ENCODE measurements around the gene TCEA2.

TCEA2 gene

GRCh38 chr20:64080013-64080812 is 17.2 kb downstream of the TCEA2 start, which contains the start of gene OPRL1:
Gene OPRL1, plus strand, starts transcription at chr20:64080082. Its CDS starts 12,639 bp downstream, at chr20:64092721.
- Histone ChIP-seq H3K27me3 (replicated peaks; ENCODE audit: control insufficient read depth, insufficient read depth, low read length, poor library complexity, severe bottlenecking) (no peaks in the 10 kb centered on the region), H3K4me1 (ENCODE audit: control insufficient read depth, insufficient read depth, low read length, poor library complexity, severe bottlenecking) (peaks cover 51% of the 10 kb centered on the region), H3K27ac (ENCODE audit: insufficient read depth, low read length, poor library complexity, severe bottlenecking) (peak within 1 kb of the TSS; percentile 82), H3K36me3 (ENCODE audit: control insufficient read depth, insufficient read depth, low read length) (peaks cover 11% of the 10 kb centered on the region), H3K4me3 (ENCODE audit: insufficient read depth, low read depth, low read length, poor library complexity, severe bottlenecking) (peak within 1 kb of the TSS; percentile 85), H3K9me3 (ENCODE audit: control insufficient read depth, low read length) (no peaks in the 10 kb centered on the region)
- peak; percentile 57 to 65 (median 60) for DNase-seq

- peaks cover 4% of the 10 kb centered on the region for H3K36me3 ChIP-seq (ENCODE audit: control insufficient read depth, insufficient read depth, low read length)
- peak overlapping the region; percentile 82 for H3K27ac ChIP-seq (ENCODE audit: insufficient read depth, low read length, poor library complexity, severe bottlenecking)
- peaks cover 51% of the 10 kb centered on the region for H3K4me1 ChIP-seq (ENCODE audit: control insufficient read depth, insufficient read depth, low read length, poor library complexity, severe bottlenecking)
- no peaks in the 10 kb centered on the region for H3K9me3 ChIP-seq (ENCODE audit: control insufficient read depth, low read length)
- no peaks in the 10 kb centered on the region for H3K27me3 ChIP-seq (replicated peaks; ENCODE audit: control insufficient read depth, insufficient read depth, low read length, poor library complexity, severe bottlenecking)
- H3K4me3 ChIP-seq (ENCODE audit: insufficient read depth, low read depth, low read length, poor library complexity, severe bottlenecking), result no peak overlapping the region
- DNase-seq, result no peak
Measured at GRCh38 chr20:64080813-64081623, 18.0 kb downstream of the TCEA2 start.

- Histone ChIP-seq H3K27ac (ENCODE audit: insufficient read depth, low read length, poor library complexity, severe bottlenecking) (no peak overlapping the region), H3K36me3 (ENCODE audit: control insufficient read depth, insufficient read depth, low read length) (no peaks in the 10 kb centered on the region), H3K4me3 (ENCODE audit: insufficient read depth, low read depth, low read length, poor library complexity, severe bottlenecking) (no peak overlapping the region), H3K9me3 (ENCODE audit: control insufficient read depth, low read length) (no peaks in the 10 kb centered on the region), H3K27me3 (replicated peaks; ENCODE audit: control insufficient read depth, insufficient read depth, low read length, poor library complexity, severe bottlenecking) (no peaks in the 10 kb centered on the region), H3K4me1 (ENCODE audit: control insufficient read depth, insufficient read depth, low read length, poor library complexity, severe bottlenecking) (peaks cover 47% of the 10 kb centered on the region)
- DNase-seq, result no peak
Measured at GRCh38 chr20:64081624-64081964, 18.6 kb downstream of the TCEA2 start.

- Histone ChIP-seq H3K27me3 (replicated peaks; ENCODE audit: control insufficient read depth, insufficient read depth, low read length, poor library complexity, severe bottlenecking) (no peaks in the 10 kb centered on the region), H3K4me3 (ENCODE audit: insufficient read depth, low read depth, low read length, poor library complexity, severe bottlenecking) (no peak overlapping the region), H3K36me3 (ENCODE audit: control insufficient read depth, insufficient read depth, low read length) (no peaks in the 10 kb centered on the region), H3K9me3 (ENCODE audit: control insufficient read depth, low read length) (no peaks in the 10 kb centered on the region), H3K4me1 (ENCODE audit: control insufficient read depth, insufficient read depth, low read length, poor library complexity, severe bottlenecking) (peaks cover 40% of the 10 kb centered on the region), H3K27ac (ENCODE audit: insufficient read depth, low read length, poor library complexity, severe bottlenecking) (peak overlapping the region; percentile 0)
- DNase-seq, result no peak
Measured at GRCh38 chr20:64082126-64082731, 19.2 kb downstream of the TCEA2 start.

GRCh38 chr20:64082820-64083377 is 19.9 kb downstream of the TCEA2 start:
- H3K36me3 ChIP-seq (ENCODE audit: control insufficient read depth, insufficient read depth, low read length), result no peaks in the 10 kb centered on the region
- no peak for DNase-seq
- peaks cover 4% of the 10 kb centered on the region for H3K9me3 ChIP-seq (ENCODE audit: control insufficient read depth, low read length)
- no peak overlapping the region for H3K27ac ChIP-seq (ENCODE audit: insufficient read depth, low read length, poor library complexity, severe bottlenecking)
- H3K4me3 ChIP-seq (ENCODE audit: insufficient read depth, low read depth, low read length, poor library complexity, severe bottlenecking), result peak overlapping the region; percentile 55
- peaks cover 36% of the 10 kb centered on the region for H3K4me1 ChIP-seq (ENCODE audit: control insufficient read depth, insufficient read depth, low read length, poor library complexity, severe bottlenecking)
- H3K27me3 ChIP-seq (replicated peaks; ENCODE audit: control insufficient read depth, insufficient read depth, low read length, poor library complexity, severe bottlenecking), result no peaks in the 10 kb centered on the region

- peak; percentile 28 to 54 (median 41) for DNase-seq
- no peaks in the 10 kb centered on the region for H3K36me3 ChIP-seq (ENCODE audit: control insufficient read depth, insufficient read depth, low read length)
- H3K9me3 ChIP-seq (ENCODE audit: control insufficient read depth, low read length), result peaks cover 5% of the 10 kb centered on the region
- no peaks in the 10 kb centered on the region for H3K27me3 ChIP-seq (replicated peaks; ENCODE audit: control insufficient read depth, insufficient read depth, low read length, poor library complexity, severe bottlenecking)
- H3K4me1 ChIP-seq (ENCODE audit: control insufficient read depth, insufficient read depth, low read length, poor library complexity, severe bottlenecking), result peaks cover 31% of the 10 kb centered on the region
- H3K27ac ChIP-seq (ENCODE audit: insufficient read depth, low read length, poor library complexity, severe bottlenecking), result no peak overlapping the region
- H3K4me3 ChIP-seq (ENCODE audit: insufficient read depth, low read depth, low read length, poor library complexity, severe bottlenecking), result peak overlapping the region; percentile 55
Measured at GRCh38 chr20:64083378-64083803, 20.4 kb downstream of the TCEA2 start.

GRCh38 chr20:64083804-64084684 is 21.0 kb downstream of the TCEA2 start, which contains the start of gene LKAAEAR1:
Gene LKAAEAR1, minus strand, starts transcription at chr20:64084398. Its CDS starts 179 bp downstream, at chr20:64084219.
- DNase-seq, result no peak
- Histone ChIP-seq H3K27ac (ENCODE audit: insufficient read depth, low read length, poor library complexity, severe bottlenecking) (no peak within 1 kb of the TSS), H3K36me3 (ENCODE audit: control insufficient read depth, insufficient read depth, low read length) (no peaks in the 10 kb centered on the region), H3K27me3 (replicated peaks; ENCODE audit: control insufficient read depth, insufficient read depth, low read length, poor library complexity, severe bottlenecking) (no peaks in the 10 kb centered on the region), H3K4me3 (ENCODE audit: insufficient read depth, low read depth, low read length, poor library complexity, severe bottlenecking) (peak within 1 kb of the TSS; percentile 55), H3K9me3 (ENCODE audit: control insufficient read depth, low read length) (peaks cover 5% of the 10 kb centered on the region), H3K4me1 (ENCODE audit: control insufficient read depth, insufficient read depth, low read length, poor library complexity, severe bottlenecking) (peaks cover 28% of the 10 kb centered on the region)

- no peak overlapping the region for H3K4me3 ChIP-seq (ENCODE audit: insufficient read depth, low read depth, low read length, poor library complexity, severe bottlenecking)
- no peak for DNase-seq
Measured at GRCh38 chr20:64084685-64085152, 21.7 kb downstream of the TCEA2 start.

GRCh38 chr20:64086801-64087200 is 23.8 kb downstream of the TCEA2 start:
- Histone ChIP-seq H3K27me3 (replicated peaks; ENCODE audit: control insufficient read depth, insufficient read depth, low read length, poor library complexity, severe bottlenecking) (no peaks in the 10 kb centered on the region), H3K27ac (ENCODE audit: insufficient read depth, low read length, poor library complexity, severe bottlenecking) (no peak overlapping the region), H3K4me3 (ENCODE audit: insufficient read depth, low read depth, low read length, poor library complexity, severe bottlenecking) (no peak overlapping the region), H3K9me3 (ENCODE audit: control insufficient read depth, low read length) (peaks cover 5% of the 10 kb centered on the region), H3K4me1 (ENCODE audit: control insufficient read depth, insufficient read depth, low read length, poor library complexity, severe bottlenecking) (peaks cover 20% of the 10 kb centered on the region), H3K36me3 (ENCODE audit: control insufficient read depth, insufficient read depth, low read length) (no peaks in the 10 kb centered on the region)
- no peak for DNase-seq

More at GRCh38 chr20:64084685-64085152, 21.7 kb downstream of the TCEA2 start:
- Histone ChIP-seq H3K27ac (ENCODE audit: insufficient read depth, low read length, poor library complexity, severe bottlenecking) (no peak overlapping the region), H3K9me3 (ENCODE audit: control insufficient read depth, low read length) (peaks cover 5% of the 10 kb centered on the region), H3K36me3 (ENCODE audit: control insufficient read depth, insufficient read depth, low read length) (no peaks in the 10 kb centered on the region), H3K27me3 (replicated peaks; ENCODE audit: control insufficient read depth, insufficient read depth, low read length, poor library complexity, severe bottlenecking) (no peaks in the 10 kb centered on the region), H3K4me1 (ENCODE audit: control insufficient read depth, insufficient read depth, low read length, poor library complexity, severe bottlenecking) (peaks cover 28% of the 10 kb centered on the region)

Measured in effector memory CD4-positive, alpha-beta T cell (primary cell).